Endothelial cell of hepatic sinusoid (primary cell): ENCODE results near the gene MAP4K3.
"Not testable (repeated sequence)": the region's sequence is repeated elsewhere in the genome, so short reads cannot be mapped to it uniquely, and the experiment has no call there.

ENCODE experiments used
- in situ Hi-C: cut with HindIII; loops from 2 replicates; pipeline ENCODE4 v1.10.0; 2017; ENCODE audit warnings: low sequenced_read_pairs

MAP4K3 gene

GRCh38 chr2:39252888-39253518 lies 184.1 kb downstream of the MAP4K3 start:
- in situ Hi-C loops = no loop called here

GRCh38 chr2:39247512-39248043 lies 189.5 kb downstream of the MAP4K3 start:
- in situ Hi-C loops = no loop called here

DNA sequence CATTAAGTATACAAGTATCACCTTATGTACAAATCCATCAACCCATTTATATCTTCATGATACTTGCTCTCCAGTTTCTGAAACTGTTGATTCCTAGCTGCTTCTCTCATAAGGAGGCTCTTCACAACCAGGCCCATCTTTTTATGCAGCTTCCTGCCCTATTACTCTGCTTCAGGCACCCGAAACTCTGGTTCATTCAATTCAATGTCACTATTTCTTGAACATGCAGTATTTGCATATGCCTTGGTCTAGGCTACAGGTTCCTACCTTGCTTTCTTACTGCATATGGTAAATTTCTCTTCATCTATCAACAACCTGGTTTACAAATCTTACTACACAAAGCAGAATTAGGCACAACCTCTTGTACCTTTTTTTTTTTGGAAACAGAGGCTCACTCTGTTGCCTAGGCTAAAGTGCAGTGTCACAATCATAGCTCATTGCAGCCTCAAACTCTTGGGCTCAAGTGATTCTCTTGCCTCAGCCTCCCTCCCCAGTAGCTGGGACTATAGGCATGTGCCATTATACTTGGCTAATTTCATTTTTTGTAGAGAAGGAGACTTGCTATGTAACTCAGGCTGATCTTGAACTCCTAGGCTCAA lies 190.6 kb downstream of the MAP4K3 start:
- in situ Hi-C loops = no loop called here

GRCh38 chr2:39244963-39245625 lies 192.0 kb downstream of the MAP4K3 start:
- in situ Hi-C loops = not testable (repeated sequence)

- in situ Hi-C loops = not testable (repeated sequence)
Measured at GRCh38 chr2:39244241-39244862, 192.7 kb downstream of the MAP4K3 start.

- in situ Hi-C loops = no loop called here
Measured at GRCh38 chr2:39243469-39244123, 193.5 kb downstream of the MAP4K3 start, which contains the start of gene CDKL4. Gene CDKL4 (minus strand): TSS chr2:39243970.

GRCh38 chr2:39241588-39241987 lies 195.5 kb downstream of the MAP4K3 start:
- in situ Hi-C loops = no loop called here

DNA sequence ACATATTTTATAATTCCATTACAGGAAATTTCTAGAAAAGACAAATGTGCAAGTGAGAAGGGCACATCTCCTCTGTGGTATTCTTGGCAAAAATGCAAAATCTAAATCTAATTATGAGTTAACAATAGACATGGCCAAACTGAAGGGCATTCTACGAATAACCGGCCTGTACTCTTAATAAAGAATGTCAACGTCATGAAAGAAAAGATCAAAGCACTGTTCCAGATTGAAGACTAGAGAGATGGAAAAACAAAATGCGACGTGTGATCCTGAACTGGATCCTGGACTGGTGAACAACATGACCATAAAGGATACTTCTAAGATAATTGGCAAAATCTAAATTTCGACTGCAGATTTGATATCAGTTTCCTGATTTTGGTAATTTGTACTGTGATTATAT lies 196.3 kb downstream of the MAP4K3 start:
- in situ Hi-C loops = no loop called here

- in situ Hi-C loops = no loop called here
Measured at GRCh38 chr2:39234754-39235153, 202.3 kb downstream of the MAP4K3 start.

GRCh38 chr2:39232141-39232540 lies 204.9 kb downstream of the MAP4K3 start:
- in situ Hi-C loops = no loop called here

- in situ Hi-C loops = no loop called here
Measured at GRCh38 chr2:39228413-39229209, 208.5 kb downstream of the MAP4K3 start.

- in situ Hi-C loops = no loop called here
Measured at GRCh38 chr2:39227628-39228412, 209.3 kb downstream of the MAP4K3 start.

- in situ Hi-C loops = no loop called here
Measured at GRCh38 chr2:39225567-39225966, 211.5 kb downstream of the MAP4K3 start.

GRCh38 chr2:39223909-39224308 lies 213.2 kb downstream of the MAP4K3 start:
- in situ Hi-C loops = loop anchor here (25.0 kb wide), 1 partner anchor 287 kb away; no protein-coding TSS in a partner anchor

DNA sequence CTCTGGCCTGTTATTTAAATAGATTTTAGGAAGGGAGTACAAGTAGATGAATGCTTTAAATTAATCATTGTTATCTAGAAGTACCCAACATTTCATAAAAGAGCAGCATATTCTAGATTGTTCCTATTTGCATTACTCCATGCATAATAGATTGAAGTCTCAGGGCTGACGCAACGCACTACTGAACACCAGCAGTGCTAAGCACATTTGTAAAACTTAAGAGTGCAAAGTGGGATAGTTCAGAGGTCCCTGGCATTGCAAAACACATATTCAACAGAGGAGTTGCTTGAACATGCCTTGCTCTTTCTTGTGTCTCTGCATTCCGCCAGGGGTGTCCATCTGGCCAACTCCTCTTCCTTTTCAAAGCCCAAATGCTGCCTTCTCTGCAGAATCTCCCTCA lies 215.6 kb downstream of the MAP4K3 start:
- in situ Hi-C loops = loop anchor here (25.0 kb wide), 1 partner anchor 284 kb away; no protein-coding TSS in a partner anchor

DNA sequence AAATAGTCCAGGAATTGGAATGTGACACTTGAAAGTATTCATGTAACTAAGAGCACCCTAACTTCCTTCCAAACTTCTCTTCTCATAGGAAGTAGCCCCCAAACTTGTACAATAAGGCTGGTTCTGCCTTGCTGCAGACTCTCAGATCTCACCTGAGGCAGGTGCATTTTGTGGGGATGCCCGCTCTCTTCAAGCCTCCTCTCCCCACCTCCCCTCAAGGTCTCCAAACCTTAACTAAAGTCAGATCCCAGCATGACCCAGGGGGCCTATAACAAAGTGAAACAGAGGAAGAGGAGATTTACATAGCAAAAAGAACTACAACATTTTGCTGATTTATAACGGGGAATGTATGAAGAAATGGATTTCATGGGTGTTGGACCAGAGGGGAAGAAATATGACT lies 216.9 kb downstream of the MAP4K3 start:
- in situ Hi-C loops = loop anchor here (25.0 kb wide), 1 partner anchor 283 kb away; no protein-coding TSS in a partner anchor

DNA sequence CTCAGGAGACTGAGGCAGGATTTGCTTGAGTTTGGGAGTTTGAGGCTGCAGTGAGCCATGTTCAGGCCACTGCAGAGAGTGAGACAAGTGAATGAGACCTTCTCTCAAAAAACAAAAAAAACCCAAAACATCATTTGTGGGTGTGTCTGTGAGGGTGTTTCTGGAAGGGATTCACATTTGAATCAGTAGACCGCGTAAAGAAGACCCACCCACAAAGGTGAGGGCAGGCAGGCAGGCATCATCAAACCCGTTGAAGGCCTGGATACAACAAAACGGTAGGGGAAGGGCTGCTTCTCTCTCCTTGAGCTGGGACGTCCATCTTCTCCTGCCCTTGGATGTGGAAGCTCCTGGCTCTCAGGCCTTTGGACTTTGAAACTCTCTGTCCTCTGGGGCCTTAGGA lies 218.7 kb downstream of the MAP4K3 start:
- in situ Hi-C loops = loop anchor here (5.0 to 25.0 kb wide), 2 partner anchors 141 to 281 kb away; no protein-coding TSS in a partner anchor

DNA sequence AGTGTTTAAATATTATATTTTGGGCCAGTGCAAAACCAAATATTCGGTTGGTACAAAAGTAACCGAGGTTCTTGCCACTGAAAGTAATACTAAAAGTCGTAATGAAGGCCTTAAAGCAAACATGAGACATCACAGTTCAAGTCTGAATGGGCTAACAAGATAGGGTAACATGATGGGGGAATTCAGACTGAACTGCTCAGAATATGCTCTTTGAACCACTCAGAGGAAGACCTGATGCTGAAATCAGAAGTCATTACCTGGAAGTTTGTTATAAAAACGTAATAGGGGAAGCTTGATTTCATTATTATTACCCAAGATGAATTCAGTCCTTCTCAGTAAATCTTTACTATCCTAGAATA lies 219.9 kb downstream of the MAP4K3 start:
- in situ Hi-C loops = loop anchor here (5.0 to 25.0 kb wide), 2 partner anchors 140 to 280 kb away; no protein-coding TSS in a partner anchor
